Effector memory CD4-positive, alpha-beta T cell (primary cell): Measurements from ENCODE around the gene UCN.
"Not testable (repeated sequence)": the region's sequence is repeated elsewhere in the genome, so short reads cannot be mapped to it uniquely, and the experiment has no call there.

Experiments used
- DNase-seq, 3 donors: peaks; one replicate each; pipeline ENCODE4 v3.0.0-alpha.2; 2020
- H3K27ac ChIP-seq: 2 replicates; pipeline ENCODE4 v1.7.0; 2013; ENCODE audit warnings: mild to moderate bottlenecking, low read length, moderate library complexity; ENCODE audit not compliant: insufficient read depth, poor library complexity, severe bottlenecking
- H3K27me3 ChIP-seq: replicated peaks from 2 replicates; pipeline ENCODE4 v1.7.0; 2013; ENCODE audit warnings: mild to moderate bottlenecking, low read length; ENCODE audit not compliant: insufficient read depth, control insufficient read depth, poor library complexity, severe bottlenecking
- H3K36me3 ChIP-seq: 2 replicates; pipeline ENCODE4 v1.7.0; 2013; ENCODE audit warnings: mild to moderate bottlenecking, low read length, moderate library complexity; ENCODE audit not compliant: control insufficient read depth, insufficient read depth
- H3K4me1 ChIP-seq: 2 replicates; pipeline ENCODE4 v1.7.0; 2013; ENCODE audit warnings: low read length, mild to moderate bottlenecking; ENCODE audit not compliant: control insufficient read depth, insufficient read depth, poor library complexity, severe bottlenecking
- H3K4me3 ChIP-seq: 2 replicates; pipeline ENCODE4 v1.7.0; 2013; ENCODE audit warnings: low read length, low read depth, mild to moderate bottlenecking; ENCODE audit not compliant: insufficient read depth, poor library complexity, severe bottlenecking
- H3K9me3 ChIP-seq: 2 replicates; pipeline ENCODE4 v1.7.0; 2013; ENCODE audit warnings: mild to moderate bottlenecking, low read length, moderate library complexity; ENCODE audit not compliant: control insufficient read depth

UCN gene

DNA sequence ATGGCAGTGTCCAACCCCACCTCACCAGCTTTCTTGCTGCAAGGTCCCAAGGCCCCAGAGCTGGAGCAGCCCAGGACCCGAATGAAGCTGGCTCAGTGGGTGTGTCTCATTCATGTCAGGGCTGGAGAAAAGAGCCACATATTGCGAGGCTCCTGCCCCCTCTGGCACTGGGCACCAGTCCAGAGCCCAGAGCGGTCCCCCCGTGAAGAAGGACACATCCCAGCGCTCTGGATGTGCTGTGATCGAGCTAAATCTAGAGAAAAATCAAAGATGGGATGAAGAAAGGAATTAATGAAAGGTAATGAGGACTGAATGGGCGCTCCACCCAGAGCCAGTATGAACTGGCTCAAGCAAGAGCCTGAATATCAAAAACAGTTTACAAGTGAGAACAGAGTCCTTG, 27.9 kb upstream of the UCN start:
- H3K4me3 ChIP-seq, result no peak overlapping the region
- H3K9me3 ChIP-seq, result no peaks in the 10 kb centered on the region
- no peaks in the 10 kb centered on the region for H3K27me3 ChIP-seq
- H3K27ac ChIP-seq, result no peak overlapping the region
- no peak for DNase-seq
- peaks cover 58% of the 10 kb centered on the region for H3K36me3 ChIP-seq
- H3K4me1 ChIP-seq, result no peaks in the 10 kb centered on the region

DNA sequence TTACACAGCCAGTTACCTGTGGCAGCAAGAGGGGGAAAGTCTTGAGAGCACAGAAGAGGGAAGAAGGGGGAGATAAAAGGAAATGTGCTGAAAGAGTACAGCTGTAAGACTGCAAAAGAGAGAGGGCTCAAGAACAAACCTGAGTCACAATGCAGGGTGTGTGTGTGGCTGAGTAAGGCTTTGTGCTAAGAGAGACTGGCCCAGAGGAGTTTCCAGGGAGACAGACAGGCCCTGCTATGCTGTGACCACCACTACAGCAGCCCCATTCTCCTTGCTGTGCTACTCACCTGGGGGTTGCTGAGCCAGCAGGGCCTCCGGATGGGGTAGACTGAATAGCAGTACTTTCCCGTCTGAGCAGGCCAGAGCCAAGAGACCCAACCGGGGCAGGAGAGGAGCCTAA, 27.1 kb upstream of the UCN start:
- Histone ChIP-seq H3K4me3 (no peak overlapping the region), H3K9me3 (no peaks in the 10 kb centered on the region), H3K36me3 (peaks cover 55% of the 10 kb centered on the region), H3K27me3 (no peaks in the 10 kb centered on the region), H3K4me1 (no peaks in the 10 kb centered on the region), H3K27ac (no peak overlapping the region)
- no peak for DNase-seq

DNA sequence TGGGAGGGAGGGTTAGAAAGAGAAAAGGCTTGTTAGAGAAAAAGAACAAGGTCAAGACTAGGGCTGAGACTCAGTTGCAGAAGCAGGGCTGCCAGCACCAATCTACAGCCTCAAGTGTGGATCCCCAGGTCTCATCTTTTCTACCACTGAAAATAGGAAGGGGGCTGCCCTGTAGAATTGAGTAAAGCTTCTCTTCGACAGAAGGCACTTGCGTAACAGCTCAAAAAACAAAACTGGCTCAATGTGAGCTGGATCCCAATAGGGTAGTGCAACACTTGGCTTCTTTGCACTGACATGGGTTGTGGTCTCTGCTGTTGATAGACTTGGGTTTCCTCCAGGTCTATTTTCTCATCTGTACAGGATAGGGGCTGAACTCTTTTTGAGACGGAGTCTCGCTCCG, 16.5 kb upstream of the UCN start:
- no peak overlapping the region for H3K4me3 ChIP-seq
- H3K4me1 ChIP-seq, result peaks cover 13% of the 10 kb centered on the region
- no peak overlapping the region for H3K27ac ChIP-seq
- DNase-seq, result no peak
- no peaks in the 10 kb centered on the region for H3K27me3 ChIP-seq
- H3K9me3 ChIP-seq, result no peaks in the 10 kb centered on the region
- peaks cover 30% of the 10 kb centered on the region for H3K36me3 ChIP-seq

DNA sequence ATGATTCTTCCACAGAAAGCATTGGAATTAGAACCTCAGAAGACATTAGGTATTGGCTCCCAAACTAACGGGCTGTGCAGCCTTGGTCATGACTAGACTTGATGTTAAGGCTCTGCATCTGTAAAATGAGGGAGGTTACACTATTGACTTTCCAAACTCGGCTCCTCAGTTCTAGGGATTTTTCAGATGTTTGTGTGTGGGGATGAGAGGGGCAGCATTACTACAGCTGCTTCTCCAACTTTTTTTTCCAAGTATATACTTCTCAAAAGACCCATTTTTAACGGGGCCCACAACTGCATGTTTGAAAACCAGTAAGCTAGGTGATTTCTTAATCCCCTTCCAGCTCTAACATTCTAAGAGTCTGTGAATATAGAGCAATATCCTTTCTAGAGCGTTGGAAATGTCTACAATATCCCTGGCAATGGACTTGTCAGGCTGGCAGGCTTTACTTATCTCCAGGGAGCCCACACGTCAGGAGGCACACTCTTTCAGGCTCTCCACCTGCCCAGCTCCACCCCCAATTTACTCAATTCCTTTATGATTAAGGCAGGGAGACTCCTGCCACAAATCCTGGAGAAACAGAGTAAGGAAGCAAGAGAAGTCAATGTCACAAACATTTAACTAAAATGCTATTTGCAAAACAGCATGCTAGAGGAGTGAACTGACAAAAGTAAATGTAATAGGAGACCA, 15.5 kb upstream of the UCN start:
- H3K27ac ChIP-seq, result peak overlapping the region; percentile 95
- H3K4me3 ChIP-seq, result peak overlapping the region; percentile 88
- DNase-seq, result no peak
- H3K27me3 ChIP-seq, result no peaks in the 10 kb centered on the region
- H3K36me3 ChIP-seq, result peaks cover 22% of the 10 kb centered on the region
- H3K9me3 ChIP-seq, result no peaks in the 10 kb centered on the region
- peaks cover 13% of the 10 kb centered on the region for H3K4me1 ChIP-seq

DNA sequence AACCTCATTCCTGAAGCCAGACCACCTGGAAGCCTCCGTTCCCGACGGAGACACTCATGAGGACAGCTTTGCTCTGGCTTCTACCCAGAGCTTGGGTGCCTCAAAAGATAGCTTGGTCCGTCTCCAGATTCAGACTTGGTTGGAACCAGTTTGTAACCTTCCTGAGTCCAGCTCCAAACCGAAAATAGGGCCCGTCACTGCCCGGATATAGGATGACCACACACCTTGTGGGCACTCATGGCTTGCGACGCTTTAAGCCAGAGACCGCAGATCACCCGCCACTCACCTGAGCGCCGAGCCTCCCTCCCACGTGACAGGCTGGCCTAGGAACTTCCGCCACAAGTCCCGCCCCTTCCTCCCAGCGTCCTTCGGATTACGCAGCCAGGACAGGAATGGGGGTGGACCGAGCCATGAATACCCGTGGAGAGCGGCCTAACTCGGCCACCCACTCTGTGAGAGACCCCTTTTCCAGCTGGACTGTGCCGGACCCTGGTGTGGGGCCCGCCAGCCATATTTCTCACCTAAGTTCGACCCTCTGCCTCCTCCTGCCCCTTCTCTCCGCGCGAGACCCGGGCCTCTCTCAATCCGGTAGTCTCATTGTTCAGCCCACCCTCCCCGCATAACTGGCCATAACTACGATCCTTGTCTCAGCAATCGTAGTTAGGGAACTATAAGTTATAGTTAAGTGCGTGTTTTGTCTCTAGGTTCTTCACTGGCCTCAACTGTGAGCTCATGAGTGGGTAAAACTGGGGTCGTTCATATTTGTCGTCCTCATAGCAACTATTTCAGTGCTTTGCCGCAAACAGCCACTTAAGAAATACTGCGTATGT, 14.7 kb upstream of the UCN start, which contains the start of gene MPV17:
TSS of gene MPV17 (minus strand) at position 332 of the 830 bp plus-strand sequence. CDS start 580 bp downstream, outside the sequence.
- Histone ChIP-seq H3K36me3 (peaks cover 15% of the 10 kb centered on the region), H3K9me3 (no peaks in the 10 kb centered on the region), H3K27me3 (no peaks in the 10 kb centered on the region), H3K4me1 (peaks cover 13% of the 10 kb centered on the region), H3K4me3 (peak within 1 kb of the TSS; percentile 88), H3K27ac (peak within 1 kb of the TSS; percentile 95)
- peak; percentile 71 to 80 (median 73) for DNase-seq

DNA sequence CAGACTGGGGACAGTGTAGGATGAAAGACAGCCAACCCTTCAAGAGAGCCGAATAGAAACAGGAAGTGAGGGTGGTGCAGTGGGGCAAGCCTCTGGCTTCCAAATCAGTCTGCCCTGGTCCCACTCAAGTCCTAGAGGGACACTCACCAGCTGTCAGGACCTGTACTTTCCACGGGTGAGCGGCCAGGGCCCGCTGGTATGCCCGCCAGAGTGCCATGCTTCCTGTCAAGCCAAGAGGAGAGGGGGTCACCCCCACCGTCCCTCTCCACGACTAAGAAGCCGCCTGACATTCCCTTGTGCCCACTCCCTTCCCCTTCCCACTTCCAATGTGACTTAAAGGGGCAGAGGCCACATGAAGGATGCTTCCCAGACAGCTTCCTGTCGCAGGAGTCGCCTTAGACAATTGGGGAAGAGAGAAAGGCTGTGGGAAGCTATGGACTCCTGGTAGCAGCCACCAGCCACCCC, 14.1 kb upstream of the UCN start:
- H3K4me3 ChIP-seq, result peak overlapping the region; percentile 88
- no peaks in the 10 kb centered on the region for H3K27me3 ChIP-seq
- H3K9me3 ChIP-seq, result no peaks in the 10 kb centered on the region
- peaks cover 12% of the 10 kb centered on the region for H3K36me3 ChIP-seq
- H3K27ac ChIP-seq, result peak overlapping the region; percentile 95
- no peak for DNase-seq
- peaks cover 13% of the 10 kb centered on the region for H3K4me1 ChIP-seq

DNA sequence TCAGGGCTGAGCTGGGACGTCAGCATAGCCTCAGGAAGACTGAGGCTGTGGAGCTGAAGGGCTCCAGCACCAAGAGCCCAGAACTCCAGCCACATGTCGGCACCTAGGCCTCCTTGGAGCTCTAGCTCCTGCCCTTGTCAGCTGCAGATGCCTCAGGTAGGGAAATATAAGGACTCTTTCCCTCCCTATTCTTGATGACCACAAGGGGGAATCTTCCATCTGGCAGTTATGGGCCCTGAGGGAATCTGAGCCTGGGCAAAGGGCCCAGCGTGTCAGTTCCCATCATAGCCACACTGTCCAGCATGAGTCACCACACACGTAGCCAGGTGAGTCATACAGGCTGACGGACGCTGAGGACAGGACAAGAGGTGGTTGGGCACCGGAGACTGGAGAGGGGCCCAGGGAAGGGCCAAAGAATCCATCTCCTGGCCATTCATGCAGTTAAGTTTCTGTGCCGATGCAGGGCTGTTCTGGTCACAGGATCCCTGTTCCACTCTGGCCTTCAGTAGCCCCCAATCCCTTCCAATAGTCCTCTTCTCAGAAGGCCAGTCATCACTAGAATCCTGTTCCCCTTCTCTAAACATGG, 12.8 kb upstream of the UCN start:
- Histone ChIP-seq H3K36me3 (peaks cover under 1% of the 10 kb centered on the region), H3K27ac (no peak overlapping the region), H3K27me3 (no peaks in the 10 kb centered on the region), H3K4me3 (no peak overlapping the region), H3K9me3 (no peaks in the 10 kb centered on the region), H3K4me1 (peaks cover 13% of the 10 kb centered on the region)
- DNase-seq, result no peak

DNA sequence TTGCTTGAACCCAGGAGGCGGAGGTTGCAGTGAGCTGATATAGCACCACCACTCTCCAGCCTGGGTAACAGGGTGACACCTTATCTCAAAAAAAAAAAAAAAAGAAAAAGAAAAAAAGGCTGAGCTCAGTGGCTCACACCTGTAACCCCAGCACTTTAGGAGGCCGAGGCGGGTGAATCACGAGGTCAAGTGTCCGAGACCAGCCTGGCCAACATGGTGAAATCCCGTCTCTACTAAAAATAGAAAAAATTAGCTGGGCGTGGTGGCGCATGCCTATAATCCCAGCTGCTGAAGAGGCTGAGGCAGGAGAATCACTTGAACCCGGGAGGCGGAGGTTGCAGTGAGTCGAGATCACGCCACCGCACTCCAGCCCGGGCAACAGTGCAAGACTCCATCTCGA, 11.6 kb upstream of the UCN start:
- H3K27me3 ChIP-seq, H3K27ac ChIP-seq, H3K4me3 ChIP-seq, H3K36me3 ChIP-seq, DNase-seq, H3K9me3 ChIP-seq: not testable (repeated sequence)
- peaks cover 13% of the 10 kb centered on the region for H3K4me1 ChIP-seq

DNA sequence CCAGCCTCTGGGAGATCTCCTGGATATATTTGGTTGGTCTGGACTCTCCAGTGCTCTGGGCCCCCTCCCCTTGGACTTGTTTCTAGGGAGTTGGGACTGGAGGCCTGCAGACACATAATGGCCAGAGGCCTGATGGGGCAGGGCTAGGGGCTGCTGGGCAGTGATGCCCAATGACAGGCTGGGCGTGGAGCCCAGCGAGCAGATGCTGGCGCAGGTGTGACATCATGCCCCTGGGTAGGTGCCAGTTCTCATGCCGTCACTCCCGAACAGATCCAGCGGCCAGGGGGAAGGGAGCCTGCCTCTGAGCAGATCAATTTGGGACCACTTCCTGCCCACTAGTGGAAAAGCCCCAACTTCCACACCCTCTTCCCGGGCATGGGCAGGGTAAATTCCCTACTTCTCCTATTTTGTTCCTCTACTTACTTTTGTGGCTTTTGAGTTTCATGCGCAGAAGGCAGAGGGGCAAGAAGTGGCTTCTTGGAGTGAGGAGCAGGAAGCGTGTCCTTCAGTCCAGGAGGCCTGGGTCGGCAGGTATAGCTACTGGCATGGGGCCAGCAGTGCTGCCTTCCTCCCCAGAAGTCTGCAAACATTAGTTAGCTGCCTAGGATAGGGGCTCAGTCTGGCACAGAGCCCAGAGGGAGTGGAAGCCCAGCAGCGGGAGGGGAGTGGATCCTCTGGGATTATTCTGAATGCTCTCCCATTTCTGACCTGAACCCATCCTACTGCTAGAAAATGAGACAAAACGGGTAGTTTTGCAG, 8.6 kb upstream of the UCN start:
- H3K27me3 ChIP-seq, result no peaks in the 10 kb centered on the region
- no peak overlapping the region for H3K4me3 ChIP-seq
- no peak overlapping the region for H3K27ac ChIP-seq
- H3K4me1 ChIP-seq, result peaks cover under 1% of the 10 kb centered on the region
- no peaks in the 10 kb centered on the region for H3K9me3 ChIP-seq
- DNase-seq, result no peak
- no peaks in the 10 kb centered on the region for H3K36me3 ChIP-seq
